Right ventricle myocardium superior (tissue), 1 donor: ENCODE measurements around the gene SLC66A1. TPM values are rescaled to one million over a fixed set of nuclear protein-coding genes. Genes with fewer than 3 reads are reported as not detected.
"Not testable (repeated sequence)": the region's sequence is repeated elsewhere in the genome, so short reads cannot be mapped to it uniquely, and the experiment has no call there.

Source experiments
- ATAC-seq: fragments of 200-7000 bp; cut with Tn5 transposase; one replicate; pipeline ENCODE4 v1.9.1; 2020; ENCODE audit warnings: mild to moderate bottlenecking; ENCODE audit not compliant: poor library complexity
- DNase-seq: peaks from one replicate; pipeline ENCODE4 v3.0.0-alpha.2; 2020
- intact Hi-C: fragments of 100-400 bp; cut with DNase I; formaldehyde crosslinking; loops from one replicate; pipeline ENCODE4 v1.11.2; 2022
- long read RNA-seq: library from polyadenylated mRNA; unstranded; transcript quantifications from one replicate; pipeline ENCODE4 v2.0.0, GENCODE V29; 2021
- total RNA-seq: library from RNA; stranded (reverse); fragmentation: NEBNext Ultra II Directional; extraction: Animal tissue kit (Norgen Biotek cat#: 25700); gene quantifications from one replicate; pipeline ENCODE4 v1.2.1, GENCODE V29; 2021
- donor health status: DM: no; HTN: yes; CAD: no; lungs with severe emphysema.

SLC66A1 gene
- 5.8 TPM for total RNA-seq
- long read RNA-seq, transcript PQLC2-202 (9 exons, 1,805 nt) = major isoform, 8 of 20 reads
- long read RNA-seq, partial matches to known transcripts = 3 of 20 reads
- long read RNA-seq, other reads (novel, unspliced or antisense) = 7 of 20 reads

- ATAC-seq (peak; percentile 98), DNase-seq (peak; percentile 96)
- intact Hi-C loops = no loop called here
These were observed at the start of gene SLC66A1, which contains the start of gene AKR7A2 for GRCh38 chr1:19311931-19312781. SLC66A1 (plus strand) TSS chr1:19312326; CDS start chr1:19317678, 5,352 bp downstream. AKR7A2 (minus strand) TSS chr1:19312144; CDS start chr1:19312124, 20 bp downstream.

- ATAC-seq (no peak), DNase-seq (no peak)
- intact Hi-C loops = no loop called here
These were observed 49.4 kb upstream of the SLC66A1 start for GRCh38 chr1:19262744-19263143.

- ATAC-seq = no peak
- no peak for DNase-seq
- intact Hi-C loops = no loop called here
These were observed 43.7 kb upstream of the SLC66A1 start for GRCh38 chr1:19268445-19268844.

- intact Hi-C loops, ATAC-seq, DNase-seq: not testable (repeated sequence)
These were observed 42.4 kb upstream of the SLC66A1 start for GRCh38 chr1:19269427-19270342.

- intact Hi-C loops, ATAC-seq, DNase-seq: not testable (repeated sequence)
These were observed 41.8 kb upstream of the SLC66A1 start for GRCh38 chr1:19270343-19270730.

GRCh38 chr1:19272064-19272463 lies 40.1 kb upstream of the SLC66A1 start:
- no peak for DNase-seq
- intact Hi-C loops = no loop called here

GRCh38 chr1:19273106-19273843 lies 38.9 kb upstream of the SLC66A1 start:
- DNase-seq = no peak
- intact Hi-C loops = no loop called here
- ATAC-seq = no peak

More at GRCh38 chr1:19272064-19272463, 40.1 kb upstream of the SLC66A1 start:
- no peak for ATAC-seq

GRCh38 chr1:19273844-19274531 lies 38.1 kb upstream of the SLC66A1 start:
- DNase-seq, intact Hi-C loops: not testable (repeated sequence)
- peak; percentile 46 for ATAC-seq

GRCh38 chr1:19274636-19275035 lies 37.5 kb upstream of the SLC66A1 start:
- ATAC-seq (no peak), DNase-seq (no peak)
- intact Hi-C loops = no loop called here

GRCh38 chr1:19283891-19284290 lies 28.2 kb upstream of the SLC66A1 start:
- intact Hi-C loops = no loop called here

GRCh38 chr1:19284881-19285280 lies 27.2 kb upstream of the SLC66A1 start:
- DNase-seq (no peak), ATAC-seq (no peak)
- intact Hi-C loops = no loop called here

More at GRCh38 chr1:19283891-19284290, 28.2 kb upstream of the SLC66A1 start:
- no peak for DNase-seq
- no peak for ATAC-seq

- intact Hi-C loops, ATAC-seq, DNase-seq: not testable (repeated sequence)
These were observed 26.8 kb upstream of the SLC66A1 start for GRCh38 chr1:19285366-19285765.

- intact Hi-C loops, DNase-seq, ATAC-seq: not testable (repeated sequence)
These were observed 26.3 kb upstream of the SLC66A1 start for GRCh38 chr1:19285807-19286206.

GRCh38 chr1:19287436-19288185 lies 24.5 kb upstream of the SLC66A1 start:
- DNase-seq (no peak), ATAC-seq (no peak)
- intact Hi-C loops = no loop called here

GRCh38 chr1:19288324-19289241 lies 23.5 kb upstream of the SLC66A1 start, which contains the start of gene AKR7A3:
AKR7A3 (minus strand) TSS chr1:19288770; CDS start chr1:19288709, 61 bp downstream.
- intact Hi-C loops = not testable (repeated sequence)
- ATAC-seq = peak; percentile 92
- DNase-seq = peak; percentile 74

- ATAC-seq (peak; percentile 55), DNase-seq (no peak)
- intact Hi-C loops = no loop called here
These were observed 22.9 kb upstream of the SLC66A1 start for GRCh38 chr1:19289244-19289643.
